HEK293 (cell line): ENCODE results near the gene ZBTB22.

ENCODE experiments used
- CTCF ChIA-PET: fragments of 350-600 bp; formaldehyde crosslinking; extraction: SDS; loops from one replicate; lab custom pipeline; 2021; ENCODE audit warnings: antibody characterized with exemption; lab: Yijun Ruan, JAX
- POLR2A ChIA-PET: fragments of 300-600 bp; formaldehyde crosslinking; extraction: SDS; loops from one replicate; lab custom pipeline; 2020; ENCODE audit warnings: antibody characterized with exemption, inconsistent platforms; lab: Yijun Ruan, JAX
- H3K27ac ChIP-seq: fragments of 200-500 bp; sonication (Bioruptor generic); 2 replicates; pipeline ENCODE4 v1.5.1; 2014; ENCODE audit warnings: low read depth, low read length, control low read depth, inconsistent platforms; ENCODE audit errors: extremely low read depth
- H3K36me3 ChIP-seq, 2 experiments: fragments of 200-500 bp in 1 of 2; sonication (Bioruptor generic) in 1 of 2; 1 replicate in 1 of 2; 2 replicates in 1 of 2; pipeline ENCODE4 v1.5.1; 2014 to 2017; ENCODE audit warnings: inconsistent platforms in 2 of 2, low read length in 2 of 2; ENCODE audit not compliant: control insufficient read depth in 2 of 2, insufficient read depth in 1 of 2
- H3K4me1 ChIP-seq: fragments of 200-500 bp; sonication (Bioruptor generic); 2 replicates; pipeline ENCODE4 v1.5.1; 2014; ENCODE audit warnings: mild to moderate bottlenecking, low read length, inconsistent platforms; ENCODE audit not compliant: control insufficient read depth, insufficient read depth
- H3K4me3 ChIP-seq: 2 replicates; pipeline ENCODE4 v1.5.1; 2011; ENCODE audit warnings: low read depth, mild to moderate bottlenecking, control low read depth, low read length, moderate library complexity
- H3K9me3 ChIP-seq: fragments of 200-500 bp; sonication (Bioruptor generic); 2 replicates; pipeline ENCODE4 v1.5.1; 2014; ENCODE audit warnings: low read depth, low read length, inconsistent platforms; ENCODE audit not compliant: control insufficient read depth, insufficient read depth
- CTCF ChIP-seq: fragments of 450-650 bp; formaldehyde crosslinking; IDR thresholded peaks from 2 replicates; pipeline ENCODE4 v1.5.1; 2016; ENCODE audit warnings: missing biosample characterization, missing genetic modification characterization
- PATZ1 ChIP-seq: fragments of 450-650 bp; formaldehyde crosslinking; IDR thresholded peaks from 2 replicates; pipeline ENCODE4 v1.5.1; 2016; ENCODE audit warnings: missing biosample characterization, missing genetic modification characterization
- YY1 ChIP-seq: fragments of 450-650 bp; formaldehyde crosslinking; IDR thresholded peaks from 2 replicates; pipeline ENCODE4 v1.5.1; 2018; ENCODE audit warnings: missing biosample characterization, missing genetic modification characterization
- YY2 ChIP-seq: fragments of 450-650 bp; formaldehyde crosslinking; IDR thresholded peaks from 2 replicates; pipeline ENCODE4 v1.5.1; 2016; ENCODE audit warnings: missing biosample characterization, missing genetic modification characterization
- ZBTB17 ChIP-seq: fragments of 450-650 bp; formaldehyde crosslinking; IDR thresholded peaks from 2 replicates; pipeline ENCODE4 v1.5.1; 2016; ENCODE audit warnings: missing biosample characterization, missing genetic modification characterization
- ZBTB7A ChIP-seq: fragments of 450-650 bp; formaldehyde crosslinking; IDR thresholded peaks from 2 replicates; pipeline ENCODE4 v1.5.1; 2016; ENCODE audit warnings: low read depth, missing biosample characterization, missing genetic modification characterization
- ZFP41 ChIP-seq: fragments of 450-650 bp; formaldehyde crosslinking; IDR thresholded peaks from 2 replicates; pipeline ENCODE4 v1.5.1; 2016; ENCODE audit warnings: missing biosample characterization, missing genetic modification characterization, borderline replicate concordance
- ZNF138 ChIP-seq: fragments of 450-650 bp; formaldehyde crosslinking; IDR thresholded peaks from 2 replicates; pipeline ENCODE4 v1.5.1; 2016; ENCODE audit warnings: missing biosample characterization, missing genetic modification characterization, borderline replicate concordance
- ZNF169 ChIP-seq: fragments of 450-650 bp; formaldehyde crosslinking; IDR thresholded peaks from 2 replicates; pipeline ENCODE4 v1.5.1; 2016; ENCODE audit warnings: missing biosample characterization, missing genetic modification characterization
- ZNF174 ChIP-seq: fragments of 450-650 bp; formaldehyde crosslinking; IDR thresholded peaks from 2 replicates; pipeline ENCODE4 v1.5.0; 2017; ENCODE audit warnings: missing biosample characterization, mild to moderate bottlenecking, missing genetic modification characterization
- ZNF175 ChIP-seq: fragments of 450-650 bp; formaldehyde crosslinking; IDR thresholded peaks from 2 replicates; pipeline ENCODE4 v1.5.1; 2016; ENCODE audit warnings: missing biosample characterization, missing genetic modification characterization
- ZNF184 ChIP-seq: fragments of 450-650 bp; IDR thresholded peaks from 2 replicates; pipeline ENCODE4 v1.5.1; 2018; ENCODE audit warnings: missing biosample characterization, mild to moderate bottlenecking, missing genetic modification characterization
- ZNF2 ChIP-seq: fragments of 450-650 bp; formaldehyde crosslinking; IDR thresholded peaks from 2 replicates; pipeline ENCODE4 v1.5.1; 2016; ENCODE audit warnings: missing biosample characterization, missing genetic modification characterization
- ZNF248 ChIP-seq: fragments of 450-650 bp; formaldehyde crosslinking; IDR thresholded peaks from 2 replicates; pipeline ENCODE4 v1.5.1; 2017; ENCODE audit warnings: missing biosample characterization, missing genetic modification characterization
- ZNF335 ChIP-seq: fragments of 450-650 bp; formaldehyde crosslinking; conservative IDR thresholded peaks from 2 replicates; pipeline ENCODE4 v1.5.1; 2016; ENCODE audit warnings: missing biosample characterization, missing genetic modification characterization
- ZNF398 ChIP-seq: fragments of 450-650 bp; formaldehyde crosslinking; IDR thresholded peaks from 2 replicates; pipeline ENCODE4 v1.5.1; 2017; ENCODE audit warnings: missing biosample characterization, missing genetic modification characterization
- ZNF501 ChIP-seq: fragments of 450-650 bp; formaldehyde crosslinking; IDR thresholded peaks from 2 replicates; pipeline ENCODE4 v1.5.1; 2016; ENCODE audit warnings: missing biosample characterization, missing genetic modification characterization
- ZNF514 ChIP-seq: fragments of 450-650 bp; formaldehyde crosslinking; IDR thresholded peaks from 2 replicates; pipeline ENCODE4 v1.5.1; 2016; ENCODE audit warnings: missing biosample characterization, missing genetic modification characterization
- ZNF518A ChIP-seq: fragments of 450-650 bp; formaldehyde crosslinking; conservative IDR thresholded peaks from 2 replicates; pipeline ENCODE4 v1.5.1; 2016; ENCODE audit warnings: low read depth, missing biosample characterization, missing genetic modification characterization
- ZNF645 ChIP-seq: fragments of 450-650 bp; formaldehyde crosslinking; IDR thresholded peaks from 2 replicates; pipeline ENCODE4; 2016; ENCODE audit warnings: missing biosample characterization, missing genetic modification characterization
- ZXDB ChIP-seq: fragments of 450-650 bp; formaldehyde crosslinking; IDR thresholded peaks from 2 replicates; pipeline ENCODE4 v1.5.1; 2016; ENCODE audit warnings: missing biosample characterization, missing genetic modification characterization

Gene ZBTB22

GRCh38 chr6:33288921-33289783 lies 28.4 kb downstream of the ZBTB22 start, which contains the start of the genes PFDN6 and WDR46 (continued):
- no peak for TF ChIP-seq ZNF138
- peak; percentile 46; the same call in 1 of the 2 replicates for TF ChIP-seq PATZ1 (tag by site-specific recombination)
- no peak for TF ChIP-seq ZNF645 (tag by site-specific recombination)
- TF ChIP-seq CTCF (tag by site-specific recombination) = no peak
- TF ChIP-seq YY1 (tag by site-specific recombination) = peak; percentile 97
- no peak for TF ChIP-seq ZNF501 (tag by site-specific recombination)
- TF ChIP-seq ZNF335 (tag by site-specific recombination) = peak; percentile 97
- no peak for TF ChIP-seq ZNF174 (tag by site-specific recombination)
- no peak for TF ChIP-seq ZNF175 (tag by site-specific recombination)
- TF ChIP-seq ZNF2 (tag by site-specific recombination) = 0 out of 2 replicates have a peak, but pooled peaks have one; percentile 17
- no peak for TF ChIP-seq ZNF514
- 0 out of 2 replicates have a peak, but pooled peaks have one; percentile 38 for TF ChIP-seq ZBTB7A
- peak; percentile 93 for TF ChIP-seq ZBTB17 (tag by site-specific recombination)
- peak; percentile 74 for TF ChIP-seq ZXDB (tag by site-specific recombination)
- no peak for TF ChIP-seq ZNF184 (tag by site-specific recombination)
- no peak for TF ChIP-seq ZNF248 (tag by site-specific recombination)
- TF ChIP-seq, all 188 proteins: peak for 30

- Histone ChIP-seq H3K27ac (peak overlapping the region; percentile 44), H3K4me3 (peak overlapping the region; percentile 79)
- TF ChIP-seq ZNF518A (tag by site-specific recombination) (no peak), ZNF169 (tag by site-specific recombination) (no peak), ZNF398 (tag by site-specific recombination) (no peak), YY2 (tag by site-specific recombination) (no peak), ZFP41 (tag by site-specific recombination) (no peak)
- TF ChIP-seq, all 188 proteins: peak for 0
- Histone ChIP-seq H3K4me1 (peaks cover 11% of the 10 kb centered on the region; the same call in 1 of the 2 replicates), H3K36me3 (peaks cover 14 to 69% of the 10 kb centered on the region in 2 experiments), H3K9me3 (no peaks in the 10 kb centered on the region)
- POLR2A ChIA-PET = interaction anchor here (0.5 to 7.5 kb wide), 13 partner anchors 10 to 317 kb away, joined by 3 to 92 read pairs (median 9); partner anchors contain the start of genes B3GALT4, RGL2, RPS18 and VPS52
- CTCF ChIA-PET = interaction anchor here (0.7 to 3.6 kb wide), 12 partner anchors 8 to 171 kb away, joined by 3 to 33 read pairs (median 6); partner anchors contain the start of genes B3GALT4, RGL2, RPS18 and RXRB
Observed at GRCh38 chr6:33288141-33288920, 29.2 kb downstream of the ZBTB22 start.
